ENCODE results near the gene SLC51A.
"Not testable (repeated sequence)": the region's sequence is repeated elsewhere in the genome, so short reads cannot be mapped to it uniquely, and the experiment has no call there.

SLC51A gene

GRCh38 chr3:196175722-196176121, 40.6 kb upstream of the SLC51A start:
- H3K27ac ChIP-seq: no peak overlapping the region
- TF ChIP-seq ZFX (IDR thresholded peaks at IDR 0.05; ENCODE audit: borderline replicate concordance) (no peak), CTCF (IDR thresholded peaks at IDR 0.05) (no peak)

GRCh38 chr3:196177567-196177966, 38.8 kb upstream of the SLC51A start:
- TF ChIP-seq CTCF (IDR thresholded peaks at IDR 0.05) (no peak), ZFX (IDR thresholded peaks at IDR 0.05; ENCODE audit: borderline replicate concordance) (no peak)
- H3K27ac ChIP-seq: no peak overlapping the region

GRCh38 chr3:196177967-196178366, 38.4 kb upstream of the SLC51A start:
- TF ChIP-seq ZFX (IDR thresholded peaks at IDR 0.05; ENCODE audit: borderline replicate concordance) (no peak), CTCF (IDR thresholded peaks at IDR 0.05) (no peak)
- H3K27ac ChIP-seq: no peak overlapping the region

GRCh38 chr3:196178993-196179379, 37.3 kb upstream of the SLC51A start:
- no peak overlapping the region for H3K27ac ChIP-seq

GRCh38 chr3:196179380-196180308, 36.7 kb upstream of the SLC51A start:
- TF ChIP-seq CTCF (IDR thresholded peaks at IDR 0.05): no peak
- TF ChIP-seq ZFX (IDR thresholded peaks at IDR 0.05; ENCODE audit: borderline replicate concordance): no peak
- no peak overlapping the region for H3K27ac ChIP-seq

More at GRCh38 chr3:196178993-196179379, 37.3 kb upstream of the SLC51A start:
- no peak for TF ChIP-seq CTCF (IDR thresholded peaks at IDR 0.05)
- TF ChIP-seq ZFX (IDR thresholded peaks at IDR 0.05; ENCODE audit: borderline replicate concordance): no peak

GRCh38 chr3:196180346-196180745, 36.0 kb upstream of the SLC51A start:
- no peak overlapping the region for H3K27ac ChIP-seq
- TF ChIP-seq CTCF (IDR thresholded peaks at IDR 0.05) (no peak), ZFX (IDR thresholded peaks at IDR 0.05; ENCODE audit: borderline replicate concordance) (no peak)

GRCh38 chr3:196181127-196181546, 35.2 kb upstream of the SLC51A start:
- no peak for TF ChIP-seq ZFX (IDR thresholded peaks at IDR 0.05; ENCODE audit: borderline replicate concordance)
- no peak for TF ChIP-seq CTCF (IDR thresholded peaks at IDR 0.05)
- no peak overlapping the region for H3K27ac ChIP-seq

- H3K27ac ChIP-seq: not testable (repeated sequence)
Measured at GRCh38 chr3:196184169-196184432, 32.2 kb upstream of the SLC51A start.
